GM23338 (cell line): ENCODE results near the gene RPS26.

ENCODE experiments used
- EZH2 ChIP-seq: fragments of 200-600 bp; sonication (generic); IDR thresholded peaks from one replicate; pipeline ENCODE4 v1.8.0; 2017; ENCODE audit warnings: antibody characterized with exemption, mild to moderate bottlenecking, low read depth; ENCODE audit not compliant: unreplicated experiment
- POLR2AphosphoS5 ChIP-seq: IDR thresholded peaks from 2 replicates; pipeline ENCODE4 v1.6.1; 2016; ENCODE audit warnings: antibody characterized with exemption, low read depth
- TF ChIP-seq, protein P1 (sequence below), 2 experiments: fragments of 200-600 bp in 1 of 2; sonication (generic) in 1 of 2; conservative IDR thresholded peaks; 2 replicates each; pipeline versions ENCODE4 v1.5.1 to v1.6.1; 2016 to 2017; ENCODE audit warnings: antibody characterized with exemption in 2 of 2, low read depth in 2 of 2, mild to moderate bottlenecking in 2 of 2, moderate library complexity in 1 of 2

DNA sequence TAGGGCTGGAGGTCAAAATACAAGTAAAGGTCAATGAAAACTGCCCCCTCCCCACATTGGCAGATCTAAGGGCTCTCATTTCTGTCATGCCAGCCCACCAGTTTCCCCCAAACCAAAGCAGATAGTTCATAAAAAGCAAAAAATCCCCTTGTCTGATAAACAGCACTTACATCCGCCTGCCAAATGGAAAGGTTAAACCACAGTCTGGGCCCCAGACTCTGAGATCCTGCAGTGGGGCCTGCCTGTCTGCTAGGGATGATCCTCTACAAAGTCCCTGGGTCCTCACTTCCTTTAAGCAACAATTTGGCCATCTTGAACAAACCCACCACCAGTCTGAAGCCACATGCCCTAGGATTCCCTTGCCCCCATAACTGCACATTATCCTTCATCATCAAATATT lies 9.7 kb upstream of the RPS26 start:
- TF ChIP-seq, protein P1, sequence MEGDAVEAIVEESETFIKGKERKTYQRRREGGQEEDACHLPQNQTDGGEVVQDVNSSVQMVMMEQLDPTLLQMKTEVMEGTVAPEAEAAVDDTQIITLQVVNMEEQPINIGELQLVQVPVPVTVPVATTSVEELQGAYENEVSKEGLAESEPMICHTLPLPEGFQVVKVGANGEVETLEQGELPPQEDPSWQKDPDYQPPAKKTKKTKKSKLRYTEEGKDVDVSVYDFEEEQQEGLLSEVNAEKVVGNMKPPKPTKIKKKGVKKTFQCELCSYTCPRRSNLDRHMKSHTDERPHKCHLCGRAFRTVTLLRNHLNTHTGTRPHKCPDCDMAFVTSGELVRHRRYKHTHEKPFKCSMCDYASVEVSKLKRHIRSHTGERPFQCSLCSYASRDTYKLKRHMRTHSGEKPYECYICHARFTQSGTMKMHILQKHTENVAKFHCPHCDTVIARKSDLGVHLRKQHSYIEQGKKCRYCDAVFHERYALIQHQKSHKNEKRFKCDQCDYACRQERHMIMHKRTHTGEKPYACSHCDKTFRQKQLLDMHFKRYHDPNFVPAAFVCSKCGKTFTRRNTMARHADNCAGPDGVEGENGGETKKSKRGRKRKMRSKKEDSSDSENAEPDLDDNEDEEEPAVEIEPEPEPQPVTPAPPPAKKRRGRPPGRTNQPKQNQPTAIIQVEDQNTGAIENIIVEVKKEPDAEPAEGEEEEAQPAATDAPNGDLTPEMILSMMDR (conservative IDR thresholded peaks at IDR 0.05; ENCODE audit: low read depth in 2 of 2) = no peak
- TF ChIP-seq POLR2AphosphoS5 = no peak
- no peak for TF ChIP-seq EZH2
